GM08714 (cell line): Measurements from ENCODE around the gene SLC6A7.

Experiments
- H3K4me3 ChIP-seq: fragments of 200-500 bp; sonication (Bioruptor generic); 2 replicates; pipeline ENCODE4 v1.5.1; 2014; ENCODE audit warnings: mild to moderate bottlenecking, low read length, inconsistent platforms
- ZNF274 ChIP-seq: IDR thresholded peaks from 2 replicates; pipeline ENCODE4 v1.6.1; 2012; ENCODE audit warnings: mild to moderate bottlenecking, low read depth, low read length

SLC6A7 gene

DNA sequence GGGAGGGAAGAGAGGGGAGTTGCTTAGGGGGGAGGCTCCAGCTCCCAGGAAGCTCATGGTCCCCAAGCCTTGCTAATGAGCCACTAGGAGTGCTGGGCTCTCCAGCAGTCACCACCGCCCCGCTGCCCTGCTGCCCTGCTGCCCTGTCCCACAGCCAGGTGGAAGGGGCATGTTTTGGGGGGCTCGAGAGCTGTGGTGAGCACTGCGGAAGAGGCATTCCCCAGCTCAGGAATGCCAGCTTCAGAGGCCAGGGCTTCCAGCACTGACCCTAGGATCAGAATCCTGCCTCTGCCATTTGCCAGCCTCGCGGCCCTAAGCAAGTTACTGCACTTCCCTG is 16.9 kb downstream of the SLC6A7 start:
- H3K4me3 ChIP-seq: no peak overlapping the region
- no peak for TF ChIP-seq ZNF274

DNA sequence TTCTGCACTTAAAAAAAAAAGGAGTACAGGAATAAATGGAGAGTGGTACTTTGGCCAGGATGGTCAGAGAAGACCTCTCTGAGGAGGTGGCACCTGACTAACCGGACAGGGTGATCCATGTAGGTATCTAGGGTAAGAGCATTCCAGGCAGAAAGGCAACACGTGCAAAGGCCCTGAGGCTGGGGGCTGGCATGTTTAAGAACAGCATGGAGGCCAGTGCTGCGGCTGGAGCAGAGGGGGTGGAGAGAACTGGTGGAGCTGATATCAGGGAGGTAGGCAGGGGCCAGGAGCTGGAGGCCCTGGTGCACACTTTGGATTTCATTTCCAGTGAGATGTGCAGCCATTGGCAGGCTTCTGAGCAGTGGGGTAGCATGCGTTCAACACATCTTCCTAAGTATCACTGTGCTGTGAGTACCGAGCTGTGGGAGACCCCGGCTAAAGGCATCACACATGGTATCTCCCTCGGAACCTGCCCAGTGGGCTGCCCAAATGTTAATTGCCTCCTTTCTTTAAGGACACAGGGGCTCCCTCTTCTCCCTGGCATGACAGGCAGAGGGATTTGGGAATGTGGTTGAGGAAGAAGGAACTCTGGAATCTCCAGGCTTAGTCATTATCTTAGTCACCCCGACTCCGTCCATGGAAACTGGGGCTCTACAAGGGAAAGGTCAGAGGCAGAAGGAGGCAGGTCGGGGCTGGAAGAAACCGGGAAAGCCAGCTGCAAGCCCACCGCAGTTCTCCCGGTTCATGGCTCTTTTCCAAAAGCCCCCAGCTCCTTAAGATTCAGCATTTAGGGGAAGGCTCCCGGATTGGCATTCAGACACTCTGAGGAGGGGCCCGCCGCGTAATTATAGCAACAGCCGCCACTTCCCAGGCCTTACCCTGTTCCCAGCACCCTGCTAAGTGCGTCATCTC is 18.6 kb downstream of the SLC6A7 start:
- no peak overlapping the region for H3K4me3 ChIP-seq
- no peak for TF ChIP-seq ZNF274

- no peak for TF ChIP-seq ZNF274
- H3K4me3 ChIP-seq: no peak overlapping the region
Measured at GRCh38 chr5:150209099-150209635, 19.3 kb downstream of the SLC6A7 start.

DNA sequence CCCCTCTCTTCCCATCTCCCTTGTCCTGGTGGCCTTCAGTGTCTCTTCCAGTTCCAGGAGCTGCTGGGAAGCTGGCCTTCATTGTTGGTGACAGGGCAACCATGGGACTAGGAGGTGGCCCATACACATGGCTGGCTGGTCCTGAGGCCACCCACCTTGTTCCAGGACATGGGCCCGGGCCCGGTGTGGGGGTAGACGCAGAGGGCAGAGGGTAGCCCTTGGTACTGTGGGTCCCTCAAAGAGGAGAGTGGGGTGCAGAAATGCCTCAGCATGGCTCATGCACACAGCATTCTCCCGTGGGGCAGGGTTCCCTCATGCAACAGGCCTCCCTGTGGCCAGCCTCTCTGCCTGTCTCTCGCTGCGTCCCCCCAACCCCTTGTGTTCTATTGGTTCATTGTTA is 20.8 kb downstream of the SLC6A7 start:
- TF ChIP-seq ZNF274: no peak
- H3K4me3 ChIP-seq: no peak overlapping the region

GRCh38 chr5:150211156-150212030 is 21.5 kb downstream of the SLC6A7 start:
- no peak overlapping the region for H3K4me3 ChIP-seq
- TF ChIP-seq ZNF274: no peak

DNA sequence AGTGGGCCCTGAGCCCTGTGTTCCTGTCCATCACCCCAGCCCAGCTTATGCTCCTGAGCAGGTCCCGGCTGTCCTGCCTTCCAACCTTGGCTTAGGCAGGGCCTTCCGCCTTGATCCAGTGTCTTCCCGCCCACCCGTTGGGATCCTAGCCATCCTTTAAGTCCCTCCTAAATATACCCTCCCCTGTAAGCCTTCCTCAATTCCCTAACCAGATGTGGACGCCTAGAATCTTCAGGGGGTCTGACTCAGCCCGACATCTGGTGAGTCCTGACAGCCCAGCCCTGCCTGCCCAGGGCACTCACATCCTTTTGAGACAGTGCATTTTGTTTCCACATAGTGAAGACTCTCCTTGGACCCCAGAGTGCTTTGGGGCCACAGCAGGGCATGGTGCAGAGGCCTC is 23.7 kb downstream of the SLC6A7 start:
- no peak overlapping the region for H3K4me3 ChIP-seq
- TF ChIP-seq ZNF274: no peak

GRCh38 chr5:150214289-150214688 is 24.4 kb downstream of the SLC6A7 start:
- no peak for TF ChIP-seq ZNF274
- H3K4me3 ChIP-seq: no peak overlapping the region

- TF ChIP-seq ZNF274: no peak
- H3K4me3 ChIP-seq: no peak overlapping the region
Measured at GRCh38 chr5:150215979-150216944, 26.4 kb downstream of the SLC6A7 start.

DNA sequence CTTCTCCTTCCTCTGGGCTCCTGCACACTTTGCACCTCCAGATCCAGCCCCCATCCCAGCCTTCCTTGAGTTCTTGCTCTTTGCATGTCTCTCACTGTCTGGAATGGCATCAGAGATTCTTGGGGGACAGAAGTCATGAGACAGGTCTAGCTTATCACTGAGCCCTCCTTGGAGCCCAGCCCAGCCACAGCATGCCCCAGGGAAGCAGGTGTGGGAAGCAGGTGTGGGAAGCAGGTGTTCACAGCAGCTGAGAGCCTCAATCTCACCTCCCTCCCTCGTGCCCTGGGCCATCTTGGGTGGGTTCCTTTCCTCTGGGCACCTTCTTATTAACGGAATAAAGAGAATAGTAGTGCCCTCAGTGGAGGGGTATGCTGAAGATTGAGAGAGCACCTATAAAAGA is 27.2 kb downstream of the SLC6A7 start:
- TF ChIP-seq ZNF274: no peak
- no peak overlapping the region for H3K4me3 ChIP-seq

- TF ChIP-seq ZNF274: no peak
- H3K4me3 ChIP-seq: no peak overlapping the region
Measured at GRCh38 chr5:150217873-150218692, 28.2 kb downstream of the SLC6A7 start.

GRCh38 chr5:150218693-150219035 is 28.8 kb downstream of the SLC6A7 start:
- H3K4me3 ChIP-seq: no peak overlapping the region
- TF ChIP-seq ZNF274: no peak

DNA sequence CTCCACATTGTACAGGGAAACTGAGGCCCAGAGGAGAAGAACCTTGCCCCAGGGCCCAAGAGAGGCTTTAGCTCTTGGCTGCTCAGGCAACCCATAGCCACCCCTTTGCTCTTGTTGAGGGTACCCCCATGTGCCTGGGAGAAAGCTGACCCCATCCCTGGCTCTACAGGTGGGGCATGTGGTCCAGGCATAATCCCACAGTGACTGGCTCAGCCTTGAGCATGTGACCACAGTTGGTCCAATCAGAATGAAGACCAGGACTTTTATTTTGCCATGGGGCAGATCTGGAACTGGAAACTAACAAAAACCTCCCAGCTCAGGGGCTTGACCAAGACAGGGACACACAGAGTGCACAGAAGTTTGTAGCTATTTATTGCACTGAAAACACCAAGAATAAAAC is 29.3 kb downstream of the SLC6A7 start:
- no peak for TF ChIP-seq ZNF274
- no peak overlapping the region for H3K4me3 ChIP-seq

- no peak overlapping the region for H3K4me3 ChIP-seq
- TF ChIP-seq ZNF274: no peak
Measured at GRCh38 chr5:150219861-150220260, 30.0 kb downstream of the SLC6A7 start.
